GM10266 (cell line): ENCODE measurements around the gene SCRT2.

ENCODE experiments used
- DNase-seq: peaks from one replicate; pipeline ENCODE4 v3.0.0; 2012; ENCODE audit errors: extremely low spot score
- TF ChIP-seq, protein P1 (sequence below): IDR thresholded peaks from 2 replicates; pipeline ENCODE4 v1.5.1; 2012; ENCODE audit warnings: mild to moderate bottlenecking, low read depth; ENCODE audit not compliant: control insufficient read depth, insufficient read depth; ENCODE audit errors: missing control alignments

SCRT2 gene

DNA sequence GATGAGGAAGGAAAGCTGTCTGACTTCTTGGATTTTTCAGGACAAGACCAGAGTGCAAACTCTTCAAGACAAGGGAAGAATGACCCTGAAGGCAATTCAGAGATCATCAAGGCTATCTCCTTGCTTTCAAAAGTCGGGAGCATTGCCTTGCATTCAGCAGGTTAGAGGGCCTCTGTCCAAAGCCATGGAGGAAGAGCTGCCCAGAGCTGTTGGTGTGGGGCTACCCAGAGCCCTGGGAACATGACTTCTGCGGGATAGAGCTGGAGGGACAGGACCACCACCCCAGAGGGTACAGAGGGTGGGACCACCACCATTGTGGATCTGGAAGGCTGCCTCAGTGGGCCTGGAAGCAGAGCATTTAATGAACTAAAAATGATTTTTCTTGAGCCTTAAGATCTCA, 17.4 kb downstream of the SCRT2 start:
- DNase-seq, result no peak
- TF ChIP-seq, protein P1, sequence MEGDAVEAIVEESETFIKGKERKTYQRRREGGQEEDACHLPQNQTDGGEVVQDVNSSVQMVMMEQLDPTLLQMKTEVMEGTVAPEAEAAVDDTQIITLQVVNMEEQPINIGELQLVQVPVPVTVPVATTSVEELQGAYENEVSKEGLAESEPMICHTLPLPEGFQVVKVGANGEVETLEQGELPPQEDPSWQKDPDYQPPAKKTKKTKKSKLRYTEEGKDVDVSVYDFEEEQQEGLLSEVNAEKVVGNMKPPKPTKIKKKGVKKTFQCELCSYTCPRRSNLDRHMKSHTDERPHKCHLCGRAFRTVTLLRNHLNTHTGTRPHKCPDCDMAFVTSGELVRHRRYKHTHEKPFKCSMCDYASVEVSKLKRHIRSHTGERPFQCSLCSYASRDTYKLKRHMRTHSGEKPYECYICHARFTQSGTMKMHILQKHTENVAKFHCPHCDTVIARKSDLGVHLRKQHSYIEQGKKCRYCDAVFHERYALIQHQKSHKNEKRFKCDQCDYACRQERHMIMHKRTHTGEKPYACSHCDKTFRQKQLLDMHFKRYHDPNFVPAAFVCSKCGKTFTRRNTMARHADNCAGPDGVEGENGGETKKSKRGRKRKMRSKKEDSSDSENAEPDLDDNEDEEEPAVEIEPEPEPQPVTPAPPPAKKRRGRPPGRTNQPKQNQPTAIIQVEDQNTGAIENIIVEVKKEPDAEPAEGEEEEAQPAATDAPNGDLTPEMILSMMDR, result no peak

DNA sequence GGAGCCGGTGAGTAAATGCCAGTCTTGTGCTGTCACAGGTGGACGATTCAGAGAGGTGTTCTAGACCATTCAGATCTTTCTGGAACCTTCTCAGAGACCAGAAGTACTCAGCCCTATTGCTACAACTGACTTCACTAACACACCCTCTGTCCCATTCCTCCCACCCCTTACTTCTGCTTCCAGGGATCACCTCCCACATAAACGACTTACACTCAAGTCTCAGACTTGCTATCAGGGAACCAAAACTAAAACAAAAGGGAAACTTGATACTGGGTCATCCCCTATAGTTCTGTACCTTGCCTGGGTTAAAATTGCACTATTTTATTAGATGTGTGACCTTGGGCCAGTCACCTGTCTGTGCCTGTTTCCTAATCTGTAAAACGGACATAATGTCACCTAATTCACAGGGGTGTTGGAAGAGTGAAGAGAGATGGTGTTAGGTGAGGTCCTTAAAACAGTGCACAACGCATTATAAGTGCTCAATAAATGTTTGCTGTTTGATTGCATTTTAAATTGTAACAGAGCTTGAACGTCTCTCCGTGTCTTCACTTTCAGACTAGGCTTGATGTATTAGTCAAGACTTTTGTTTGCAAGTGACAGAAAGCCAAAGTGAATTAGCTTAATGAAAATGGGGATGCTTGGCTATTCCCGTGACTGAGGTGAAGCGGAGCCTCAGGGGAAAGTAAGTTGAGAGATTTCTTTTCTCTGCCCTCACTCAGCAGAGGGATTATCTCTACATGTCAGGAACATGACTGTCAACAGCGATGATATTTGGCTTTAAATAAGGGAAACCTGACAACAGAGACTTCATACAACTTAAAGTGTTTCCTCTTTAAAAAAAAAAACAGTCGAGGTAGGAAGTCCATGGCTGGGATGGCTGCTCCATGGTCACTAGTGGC, 19.6 kb downstream of the SCRT2 start:
- TF ChIP-seq, protein P1, result no peak
- no peak for DNase-seq

DNA sequence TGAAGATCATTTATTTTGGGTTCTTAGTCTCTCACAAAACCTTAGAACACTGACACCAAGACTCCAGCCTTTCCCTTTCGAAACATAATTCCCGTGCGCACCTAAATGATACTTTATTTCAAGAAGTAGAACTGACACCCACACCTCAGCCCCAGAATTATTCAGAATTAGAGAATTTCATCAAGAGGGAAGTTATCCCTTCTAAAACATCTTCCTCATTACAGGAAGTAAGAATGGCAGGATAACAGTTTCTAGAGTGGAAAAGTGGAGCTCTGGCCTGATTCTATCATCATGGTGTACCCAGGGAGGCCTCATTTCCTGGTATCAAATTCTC, 21.2 kb downstream of the SCRT2 start:
- TF ChIP-seq, protein P1, result no peak
- no peak for DNase-seq

DNA sequence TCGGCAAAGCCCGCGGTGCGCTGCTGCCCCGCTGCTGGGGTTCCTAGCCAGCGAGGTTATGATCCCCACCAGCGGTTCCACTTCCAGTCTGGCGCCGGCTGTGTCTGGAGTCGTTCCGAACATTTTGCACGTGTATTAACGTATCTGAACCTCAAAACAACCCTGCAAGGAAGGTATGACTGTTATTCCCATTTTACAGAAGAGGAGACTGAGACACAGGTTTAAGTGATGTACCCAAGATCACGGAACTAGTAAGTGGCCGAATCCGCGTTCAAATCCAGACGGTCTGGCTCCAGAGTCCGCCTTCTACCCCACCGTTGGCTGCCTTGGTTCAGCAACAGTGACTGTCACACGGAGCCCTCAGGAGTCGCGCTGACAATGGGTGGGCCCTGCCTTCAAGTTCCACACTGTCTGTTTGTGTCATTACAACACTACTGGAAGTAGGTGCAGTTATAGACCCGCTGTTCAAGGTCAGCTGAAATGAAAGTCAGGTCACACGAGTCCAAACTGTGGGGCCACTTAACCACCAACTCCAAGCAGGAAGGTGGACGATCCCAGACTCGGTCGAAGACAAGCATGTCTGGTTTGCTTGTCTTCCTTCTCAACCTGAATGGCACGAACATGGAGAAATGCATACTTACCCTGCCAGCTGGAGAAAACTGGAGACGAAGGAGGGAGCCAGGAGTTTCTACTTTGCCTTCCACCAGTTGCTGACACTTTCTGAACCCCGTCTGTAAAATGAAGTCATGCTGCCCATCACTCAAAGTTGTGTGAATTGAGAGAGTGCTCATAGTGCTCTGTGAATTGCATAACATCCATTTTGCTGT, 21.8 kb downstream of the SCRT2 start:
- TF ChIP-seq, protein P1, result no peak
- DNase-seq, result no peak

DNA sequence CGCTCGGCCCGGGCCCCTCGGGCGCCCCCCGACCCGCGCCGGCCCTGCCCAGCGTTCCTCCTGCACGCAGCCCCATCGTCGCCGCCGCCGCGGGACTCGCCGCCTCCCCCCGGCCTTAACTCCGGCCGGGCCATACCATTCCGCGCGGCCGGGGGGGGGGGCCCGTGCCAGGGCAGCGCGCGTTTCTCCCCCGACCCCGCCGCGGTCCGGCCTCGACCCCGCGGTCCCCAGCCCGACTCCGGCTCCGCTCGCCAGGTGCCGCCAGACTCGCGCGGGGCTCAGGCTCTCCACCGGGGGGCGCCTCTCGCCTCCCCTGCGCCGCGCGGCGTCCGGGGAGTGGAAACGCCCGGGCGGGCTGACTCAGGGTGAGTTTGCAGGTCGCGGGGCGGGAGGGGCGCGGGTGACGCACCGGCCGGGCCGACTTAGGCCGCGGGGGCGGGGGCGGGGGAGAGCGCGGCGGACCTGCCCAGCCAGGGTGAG, 22.5 kb downstream of the SCRT2 start, which contains the start of gene SRXN1:
Gene SRXN1 (minus strand): TSS at position 91 of the 480 bp plus-strand sequence. CDS start 15 bp downstream, at position 76.
- TF ChIP-seq, protein P1, result peak; percentile 88
- peak; percentile 97 for DNase-seq

DNA sequence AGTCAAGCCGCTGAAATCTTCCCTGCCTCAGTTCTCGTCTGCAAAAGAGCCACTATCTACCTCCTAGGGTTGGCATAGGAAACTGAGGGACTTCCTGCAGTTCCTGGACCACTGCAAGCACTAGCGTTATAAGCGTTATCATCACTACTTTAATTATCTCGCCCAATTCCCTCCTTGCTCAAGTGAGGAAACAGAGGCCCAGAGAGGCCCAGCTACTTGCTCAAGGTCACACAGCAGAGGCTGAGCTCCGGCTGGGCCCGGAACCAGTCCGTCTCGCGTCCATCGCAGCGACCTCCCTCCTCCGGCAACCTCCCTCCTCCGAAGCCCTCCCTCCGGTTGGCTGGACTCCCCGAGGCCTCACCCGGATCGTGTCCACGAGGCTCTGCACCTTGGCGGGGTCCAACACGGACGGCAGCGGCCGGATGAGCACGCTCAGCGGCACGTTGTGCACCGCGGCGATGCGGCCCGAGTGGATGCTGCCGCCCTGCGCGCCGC, 22.9 kb downstream of the SCRT2 start:
- DNase-seq, result no peak
- TF ChIP-seq, protein P1, result no peak
